BE2C (cell line): ENCODE data around the gene CFAP92.

ENCODE experiments used
- DNase-seq: peaks from one replicate; pipeline ENCODE4 v3.0.0-alpha.2; 2020
- H3K27me3 ChIP-seq: fragments of 250-450 bp; sonication (Bioruptor Pico); 2 replicates; pipeline ENCODE4 v1.5.1; 2020; ENCODE audit warnings: mild to moderate bottlenecking
- H3K36me3 ChIP-seq: fragments of 250-450 bp; sonication (Bioruptor Pico); 2 replicates; pipeline ENCODE4 v1.5.1; 2020; ENCODE audit warnings: mild to moderate bottlenecking
- H3K4me1 ChIP-seq: fragments of 250-450 bp; sonication (Bioruptor Pico); 2 replicates; pipeline ENCODE4 v1.5.1; 2020
- H3K4me3 ChIP-seq: 2 replicates; pipeline ENCODE4 v1.5.1; 2011; ENCODE audit warnings: low read depth, low read length
- H3K9me3 ChIP-seq: fragments of 250-450 bp; sonication (Bioruptor Pico); 2 replicates; pipeline ENCODE4 v1.5.1; 2020
- CTCF ChIP-seq: IDR thresholded peaks from 2 replicates; pipeline ENCODE4 v1.5.1; 2012; ENCODE audit warnings: mild to moderate bottlenecking, low read depth, low read length

Gene CFAP92

GRCh38 chr3:128988286-128988685 is 5.6 kb downstream of the CFAP92 start:
- Histone ChIP-seq H3K9me3 (no peaks in the 10 kb centered on the region), H3K4me3 (no peak overlapping the region), H3K36me3 (no peaks in the 10 kb centered on the region), H3K4me1 (no peaks in the 10 kb centered on the region), H3K27me3 (no peaks in the 10 kb centered on the region)
- no peak for TF ChIP-seq CTCF
- no peak for DNase-seq

- H3K27me3 ChIP-seq: no peaks in the 10 kb centered on the region
- no peak for DNase-seq
- H3K4me3 ChIP-seq: no peak overlapping the region
- no peak for TF ChIP-seq CTCF
- H3K9me3 ChIP-seq: no peaks in the 10 kb centered on the region
- no peaks in the 10 kb centered on the region for H3K4me1 ChIP-seq
- no peaks in the 10 kb centered on the region for H3K36me3 ChIP-seq
Observed at GRCh38 chr3:128987302-128988100, 6.4 kb downstream of the CFAP92 start.

GRCh38 chr3:128984596-128984995 is 9.3 kb downstream of the CFAP92 start:
- H3K4me3 ChIP-seq: no peak overlapping the region
- no peak for TF ChIP-seq CTCF
- no peaks in the 10 kb centered on the region for H3K9me3 ChIP-seq
- no peaks in the 10 kb centered on the region for H3K27me3 ChIP-seq
- H3K4me1 ChIP-seq: no peaks in the 10 kb centered on the region
- no peak for DNase-seq
- no peaks in the 10 kb centered on the region for H3K36me3 ChIP-seq

GRCh38 chr3:128983293-128984069 is 10.4 kb downstream of the CFAP92 start:
- Histone ChIP-seq H3K4me3 (no peak overlapping the region), H3K27me3 (no peaks in the 10 kb centered on the region), H3K4me1 (no peaks in the 10 kb centered on the region), H3K9me3 (no peaks in the 10 kb centered on the region), H3K36me3 (no peaks in the 10 kb centered on the region)
- no peak for TF ChIP-seq CTCF
- DNase-seq: no peak

- TF ChIP-seq CTCF: no peak
- no peak overlapping the region for H3K4me3 ChIP-seq
- H3K4me1 ChIP-seq: no peaks in the 10 kb centered on the region
- H3K27me3 ChIP-seq: peaks cover 30% of the 10 kb centered on the region
- no peak for DNase-seq
- no peaks in the 10 kb centered on the region for H3K9me3 ChIP-seq
- no peaks in the 10 kb centered on the region for H3K36me3 ChIP-seq
Observed at GRCh38 chr3:128975276-128975675, 18.6 kb downstream of the CFAP92 start.

GRCh38 chr3:128973988-128974564 is 19.8 kb downstream of the CFAP92 start:
- DNase-seq: no peak
- Histone ChIP-seq H3K9me3 (no peaks in the 10 kb centered on the region), H3K27me3 (peaks cover 38% of the 10 kb centered on the region), H3K36me3 (no peaks in the 10 kb centered on the region), H3K4me3 (no peak overlapping the region), H3K4me1 (no peaks in the 10 kb centered on the region)
- TF ChIP-seq CTCF: no peak
